Neural progenitor cell (in vitro differentiated cells): ENCODE measurements around the gene TRPM3. TPM values are rescaled to one million over a fixed set of nuclear protein-coding genes. Genes with fewer than 3 reads are reported as not detected.

Experiments
- DNase-seq: peaks from one replicate; pipeline ENCODE4 v3.0.0-alpha.2; 2016; ENCODE audit warnings: low spot score
- H2AFZ ChIP-seq: fragments of 200-600 bp; sonication (generic); replicated peaks from 2 replicates; pipeline ENCODE4 v1.6.1; 2016; ENCODE audit warnings: antibody characterized with exemption
- H3F3A ChIP-seq: fragments of 200-600 bp; sonication (generic); 2 replicates; pipeline ENCODE4 v1.6.1; 2016; ENCODE audit warnings: antibody characterized with exemption, low read depth
- H3K27ac ChIP-seq: fragments of 200-600 bp; sonication (generic); 2 replicates; pipeline ENCODE4 v1.5.1; 2016; ENCODE audit warnings: mild to moderate bottlenecking
- H3K27me3 ChIP-seq: fragments of 200-600 bp; sonication (generic); 2 replicates; pipeline ENCODE4 v1.6.1; 2016; ENCODE audit warnings: mild to moderate bottlenecking, moderate library complexity
- H3K36me3 ChIP-seq: fragments of 200-600 bp; sonication (generic); 2 replicates; pipeline ENCODE4 v1.5.1; 2016
- H3K4me1 ChIP-seq: fragments of 200-600 bp; sonication (generic); 2 replicates; pipeline ENCODE4 v1.6.1; 2016; ENCODE audit warnings: mixed run types
- H3K4me2 ChIP-seq: fragments of 200-600 bp; sonication (generic); 2 replicates; pipeline ENCODE4 v1.6.1; 2016
- H3K4me3 ChIP-seq: fragments of 200-600 bp; sonication (generic); 2 replicates; pipeline ENCODE4 v1.5.1; 2016
- H3K79me2 ChIP-seq: fragments of 200-600 bp; sonication (generic); 2 replicates; pipeline ENCODE4 v1.6.1; 2016; ENCODE audit warnings: low read depth
- H3K9ac ChIP-seq: fragments of 200-600 bp; sonication (generic); 2 replicates; pipeline ENCODE4 v1.6.1; 2016
- H3K9me3 ChIP-seq: fragments of 200-600 bp; sonication (generic); 2 replicates; pipeline ENCODE4 v1.5.1; 2016; ENCODE audit warnings: low read depth
- H4K20me1 ChIP-seq: fragments of 200-600 bp; sonication (generic); 2 replicates; pipeline ENCODE4 v1.6.1; 2016; ENCODE audit warnings: low read depth
- H3K27ac Mint-ChIP-seq: 3 replicates; pipeline ENCODE4 v1.8.0; 2021; ENCODE audit warnings: mixed read lengths
- H3K27me3 Mint-ChIP-seq: 2 replicates; pipeline ENCODE4 v1.8.0; 2022; ENCODE audit warnings: low read depth, mild to moderate bottlenecking, inconsistent platforms, moderate library complexity, mixed read lengths; ENCODE audit not compliant: insufficient read depth
- H3K36me3 Mint-ChIP-seq: 3 replicates; pipeline ENCODE4 v1.8.0; 2021; ENCODE audit warnings: mixed read lengths
- H3K4me1 Mint-ChIP-seq: 3 replicates; pipeline ENCODE4 v1.8.0; 2021; ENCODE audit warnings: mixed read lengths
- H3K4me3 Mint-ChIP-seq: 3 replicates; pipeline ENCODE4 v1.8.0; 2021; ENCODE audit warnings: mild to moderate bottlenecking, moderate library complexity, mixed read lengths
- H3K9me3 Mint-ChIP-seq: 3 replicates; pipeline ENCODE4 v1.8.0; 2020; ENCODE audit warnings: mixed read lengths
- CTCF ChIP-seq: fragments of 200-600 bp; sonication (generic); IDR thresholded peaks from 2 replicates; pipeline ENCODE4 v1.5.1; 2017; ENCODE audit warnings: antibody characterized with exemption, mild to moderate bottlenecking
- EZH2 ChIP-seq: fragments of 200-600 bp; sonication (generic); IDR thresholded peaks from 2 replicates; pipeline ENCODE4 v1.6.1; 2017; ENCODE audit warnings: antibody characterized with exemption, mild to moderate bottlenecking, moderate library complexity
- EZH2phosphoT487 ChIP-seq: fragments of 200-600 bp; sonication (generic); IDR thresholded peaks from 2 replicates; pipeline ENCODE4 v1.6.1; 2017; ENCODE audit warnings: antibody characterized with exemption
- total RNA-seq: library from RNA; depleted of rRNA; stranded (reverse); fragments of >200 nt; gene quantifications from 2 replicates; pipeline ENCODE4 v1.2.3, GENCODE V29; 2015; ENCODE audit warnings: low replicate concordance

TRPM3 gene
- total RNA-seq, 1 donor from 2014 or later = 37.2 TPM

DNA sequence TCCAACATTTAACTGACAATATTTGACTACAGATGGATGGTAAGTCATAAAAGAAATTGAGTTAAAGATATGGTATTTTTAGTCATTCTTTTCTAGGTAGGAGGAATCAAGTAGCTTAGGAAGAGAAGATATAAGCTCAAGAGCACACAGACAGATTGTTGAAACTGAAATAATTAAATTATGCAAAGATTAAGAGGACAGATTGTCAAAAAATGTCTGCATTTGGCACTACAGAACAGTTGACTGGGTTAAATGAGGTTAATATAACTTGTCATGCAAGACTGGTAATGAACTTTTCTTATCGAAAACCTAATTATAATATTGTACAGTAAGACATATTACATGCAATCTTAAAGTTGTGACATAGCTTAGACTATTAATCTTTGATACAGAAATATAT is 36.3 kb upstream of the TRPM3 start:
- Histone ChIP-seq H3K36me3 (no peaks in the 10 kb centered on the region), H3K27me3 (no peaks in the 10 kb centered on the region), H3K4me1 (no peaks in the 10 kb centered on the region), H4K20me1 (no peaks in the 10 kb centered on the region), H3K9me3 (no peaks in the 10 kb centered on the region), H3K79me2 (no peaks in the 10 kb centered on the region), H3K4me3 (no peak overlapping the region), H3K4me2 (no peak overlapping the region), H3F3A (no peaks in the 10 kb centered on the region), H2AFZ (no peak overlapping the region), H3K27ac (no peak overlapping the region), H3K9ac (no peak overlapping the region)
- no peaks in the 10 kb centered on the region for H3K9me3 Mint-ChIP-seq
- no peaks in the 10 kb centered on the region for H3K27me3 Mint-ChIP-seq
- no peak for DNase-seq
- TF ChIP-seq CTCF = no peak
- TF ChIP-seq EZH2phosphoT487 = no peak
- TF ChIP-seq EZH2 = no peak
- H3K27ac Mint-ChIP-seq = no peak overlapping the region
- no peaks in the 10 kb centered on the region for H3K4me1 Mint-ChIP-seq
- no peaks in the 10 kb centered on the region for H3K36me3 Mint-ChIP-seq
- no peak overlapping the region for H3K4me3 Mint-ChIP-seq

DNA sequence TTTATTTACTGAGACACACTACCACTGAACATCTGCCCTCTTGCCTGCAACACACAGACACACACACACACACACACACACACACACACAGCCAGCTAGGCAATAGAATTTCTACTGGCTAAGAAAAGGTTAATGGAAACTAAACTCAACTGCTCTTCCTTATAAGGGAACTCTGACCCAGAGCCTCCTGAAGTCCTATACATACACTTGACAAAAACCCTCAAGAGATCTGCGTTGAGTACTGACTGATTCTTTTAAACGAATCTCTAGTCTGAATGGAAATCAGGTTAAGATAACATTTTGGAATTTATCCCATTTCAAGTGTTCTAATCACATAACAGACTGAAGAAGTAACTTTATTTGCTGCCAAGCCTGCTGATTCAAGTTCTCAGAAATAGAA is 25.9 kb upstream of the TRPM3 start:
- Histone ChIP-seq H3K4me2 (no peak overlapping the region), H3K36me3 (peaks cover 5% of the 10 kb centered on the region), H2AFZ (no peak overlapping the region), H3K9ac (no peak overlapping the region), H3K27me3 (no peaks in the 10 kb centered on the region), H3K9me3 (no peaks in the 10 kb centered on the region), H3F3A (no peaks in the 10 kb centered on the region), H4K20me1 (no peaks in the 10 kb centered on the region), H3K27ac (no peak overlapping the region), H3K4me1 (no peaks in the 10 kb centered on the region), H3K79me2 (no peaks in the 10 kb centered on the region), H3K4me3 (no peak overlapping the region)
- peaks cover 11% of the 10 kb centered on the region for H3K9me3 Mint-ChIP-seq
- H3K27ac Mint-ChIP-seq = no peak overlapping the region
- no peaks in the 10 kb centered on the region for H3K27me3 Mint-ChIP-seq
- DNase-seq = no peak
- no peak overlapping the region for H3K4me3 Mint-ChIP-seq
- H3K36me3 Mint-ChIP-seq = peaks cover 8% of the 10 kb centered on the region
- H3K4me1 Mint-ChIP-seq = no peaks in the 10 kb centered on the region
- TF ChIP-seq CTCF (no peak), EZH2 (no peak), EZH2phosphoT487 (no peak)

DNA sequence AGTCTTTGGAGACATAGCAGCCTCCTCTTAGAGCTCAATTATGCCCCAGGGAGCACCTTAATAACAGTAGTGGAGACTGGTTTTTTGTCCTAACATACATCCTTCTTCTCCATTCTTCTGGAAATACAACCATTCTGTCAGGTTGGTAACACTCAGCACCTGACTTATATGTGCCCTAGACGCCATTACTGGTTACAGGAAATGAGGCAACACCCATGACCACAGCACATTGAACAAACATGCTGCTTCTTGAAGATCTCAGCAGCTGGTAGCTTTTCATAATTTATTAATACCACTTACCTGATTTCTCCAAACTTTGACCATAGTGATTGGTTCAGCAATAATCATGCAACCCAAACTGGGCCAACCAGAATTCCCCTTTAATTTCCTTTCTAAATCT is 25.1 kb upstream of the TRPM3 start:
- no peak overlapping the region for H3K27ac Mint-ChIP-seq
- H3F3A ChIP-seq = peaks cover 3% of the 10 kb centered on the region
- H3K4me1 Mint-ChIP-seq = no peaks in the 10 kb centered on the region
- no peaks in the 10 kb centered on the region for H3K4me1 ChIP-seq
- no peaks in the 10 kb centered on the region for H4K20me1 ChIP-seq
- peaks cover 8% of the 10 kb centered on the region for H3K36me3 Mint-ChIP-seq
- H3K36me3 ChIP-seq = peaks cover 5% of the 10 kb centered on the region
- no peak for TF ChIP-seq CTCF
- TF ChIP-seq EZH2phosphoT487 = no peak
- no peak for TF ChIP-seq EZH2
- no peak overlapping the region for H3K9ac ChIP-seq
- no peaks in the 10 kb centered on the region for H3K79me2 ChIP-seq
- no peak overlapping the region for H3K4me3 Mint-ChIP-seq
- H3K27me3 Mint-ChIP-seq = no peaks in the 10 kb centered on the region
- peaks cover 11% of the 10 kb centered on the region for H3K9me3 Mint-ChIP-seq
- H3K27me3 ChIP-seq = no peaks in the 10 kb centered on the region
- no peaks in the 10 kb centered on the region for H3K9me3 ChIP-seq
- no peak overlapping the region for H3K4me3 ChIP-seq
- no peak overlapping the region for H3K4me2 ChIP-seq
- no peak overlapping the region for H2AFZ ChIP-seq
- DNase-seq = no peak
- no peak overlapping the region for H3K27ac ChIP-seq
